Testis (tissue), 2 donors: ENCODE measurements around the gene NPIPB6.
"Not testable (repeated sequence)": the region's sequence is repeated elsewhere in the genome, so short reads cannot be mapped to it uniquely, and the experiment has no call there.

Experiments used
- CTCF ChIP-seq, 3 experiments: fragments of 450-650 bp in 2 of 3; fragments of 200-600 bp in 1 of 3; sonication (generic) in 1 of 3; IDR thresholded peaks; one replicate each; pipeline ENCODE4 v1.5.1; 2016 to 2019; ENCODE audit warnings: antibody characterized with exemption in 3 of 3, mild to moderate bottlenecking in 2 of 3, moderate library complexity in 1 of 3
- POLR2A ChIP-seq: fragments of 450-650 bp; IDR thresholded peaks from one replicate; pipeline ENCODE4 v1.6.1; 2017; ENCODE audit warnings: antibody characterized with exemption, mild to moderate bottlenecking, moderate library complexity

GRCh38 chr16:28332632-28333031 lies 30.7 kb downstream of the NPIPB6 start:
- TF ChIP-seq POLR2A; CTCF (IDR thresholded peaks at IDR 0.05): not testable (repeated sequence)
